K562 (cell line): ENCODE measurements around the gene F13A1. TPM values are rescaled to one million over a fixed set of nuclear protein-coding genes. Genes with fewer than 3 reads are reported as not detected.

Experiments
- ATAC-seq: fragments of 200-7000 bp; cut with Tn5 transposase; 3 replicates; pipeline ENCODE4 v1.9.1; 2020; ENCODE audit warnings: moderate library complexity
- BruUV-seq: library from RNA; stranded (reverse); fragments of 400-500 nt; replicated peaks from 2 replicates; lab custom pipeline; 2021; lab: Mats Ljungman, UMichigan
- CTCF ChIA-PET: fragments of 300-600 bp; formaldehyde crosslinking; extraction: SDS; loops from one replicate; lab custom pipeline; 2021; ENCODE audit warnings: low intra/inter-chr PET ratio; lab: Yijun Ruan, JAX
- POLR2A ChIA-PET: fragments of 300-600, 350-650 bp; sonication (Branson Sonifier 250); formaldehyde crosslinking; extraction: SDS; loops from one replicate; lab custom pipeline; 2021; ENCODE audit warnings: antibody characterized with exemption, inconsistent platforms; lab: Yijun Ruan, JAX
- DNase-seq, 4 experiments: peaks; one replicate each; pipeline versions ENCODE4 v3.0.0 to v3.0.0-alpha.2; 2011 to 2018; ENCODE audit warnings: low spot score in 3 of 4, mixed read lengths in 3 of 4; ENCODE audit errors: extremely low read depth in 1 of 4
- FAIRE-seq: peaks from 2 replicates; lab custom pipeline; 2011; peaks lifted over from hg19 to GRCh38; lab: Jason Lieb, UNC
- H2AFZ ChIP-seq: 2 replicates; pipeline ENCODE4 v1.6.0; 2011; ENCODE audit warnings: low read depth, low read length, control low read depth, inconsistent platforms
- H3K27ac ChIP-seq: fragments of 200-600 bp; 3 replicates; pipeline ENCODE4 v1.8.0; 2011; ENCODE audit warnings: low read depth, mild to moderate bottlenecking, control low read depth, inconsistent platforms, low read length, moderate library complexity, mixed read lengths; ENCODE audit errors: extremely low read depth
- H3K27me3 ChIP-seq, 2 experiments: fragments of 300-600 bp in 1 of 2; 2 replicates in 1 of 2; 3 replicates in 1 of 2; pipeline versions ENCODE4 v1.6.0 to v1.8.0; 2011; ENCODE audit warnings: inconsistent platforms in 2 of 2, low read length in 2 of 2, mild to moderate bottlenecking in 1 of 2, mixed read lengths in 1 of 2, moderate library complexity in 1 of 2; ENCODE audit not compliant: control insufficient read depth in 2 of 2, insufficient read depth in 2 of 2
- H3K36me3 ChIP-seq: fragments of 300-600 bp; 3 replicates; pipeline ENCODE4 v1.8.0; 2011; ENCODE audit warnings: mild to moderate bottlenecking, low read length, inconsistent platforms; ENCODE audit not compliant: control insufficient read depth, insufficient read depth
- H3K4me1 ChIP-seq, 2 experiments: fragments of 200-600 bp in 1 of 2; replicated peaks in 1 of 2; 2 replicates in 1 of 2; 3 replicates in 1 of 2; pipeline versions ENCODE4 v1.5.1 to v1.8.0; 2011; ENCODE audit warnings: inconsistent platforms in 2 of 2, low read length in 2 of 2, mild to moderate bottlenecking in 1 of 2, mixed read lengths in 1 of 2, moderate library complexity in 1 of 2; ENCODE audit not compliant: control insufficient read depth in 2 of 2, insufficient read depth in 2 of 2
- H3K4me2 ChIP-seq: 2 replicates; pipeline ENCODE4 v1.6.1; 2011; ENCODE audit warnings: low read length, control low read depth, inconsistent platforms, mixed read lengths; ENCODE audit not compliant: insufficient read depth
- H3K4me3 ChIP-seq: fragments of 200-600 bp; sonication (generic), shearing (Covaris generic); 2 replicates; pipeline ENCODE4 v1.5.1; 2016; ENCODE audit warnings: control low read depth, inconsistent platforms
- H3K79me2 ChIP-seq: fragments of 200-600 bp; 3 replicates; pipeline ENCODE4 v1.8.0; 2011; ENCODE audit warnings: low read length, inconsistent platforms; ENCODE audit not compliant: control insufficient read depth, insufficient read depth
- H3K9ac ChIP-seq, 2 experiments: 2 replicates each; pipeline versions ENCODE4 v1.6.0 to v1.6.1; 2011; ENCODE audit warnings: low read depth in 2 of 2, low read length in 2 of 2, control low read depth in 1 of 2, inconsistent platforms in 1 of 2, mild to moderate bottlenecking in 1 of 2, mixed read lengths in 1 of 2; ENCODE audit not compliant: insufficient read depth in 1 of 2
- H3K9me1 ChIP-seq: one replicate; pipeline ENCODE4 v1.6.0; 2011; ENCODE audit warnings: inconsistent platforms, mild to moderate bottlenecking, low read length, moderate library complexity; ENCODE audit not compliant: control insufficient read depth, insufficient read depth
- H3K9me3 ChIP-seq: replicated peaks from 2 replicates; pipeline ENCODE4 v1.5.1; 2011; ENCODE audit warnings: low read depth, low read length, inconsistent platforms; ENCODE audit not compliant: control insufficient read depth, insufficient read depth
- H4K20me1 ChIP-seq: replicated peaks from 2 replicates; pipeline ENCODE4 v1.6.1; 2011; ENCODE audit warnings: low read length, inconsistent platforms, mixed read lengths; ENCODE audit not compliant: control insufficient read depth, insufficient read depth
- ZBTB34 ChIP-seq: fragments of 250-450 bp; sonication (Bioruptor Pico); IDR thresholded peaks from 2 replicates; pipeline ENCODE4 v1.8.0; 2021; ENCODE audit warnings: mild to moderate bottlenecking, moderate library complexity
- WGBS: fragments of 100-300 bp; shearing (Covaris generic); methylation state at CpG from one replicate; pipeline ENCODE4 v1.1.6; 2016; ENCODE audit warnings: low coverage, mixed read lengths; ENCODE audit not compliant: insufficient coverage; ENCODE audit errors: missing lambda C conversion rate; 5-methylcytosine and 5-hydroxymethylcytosine counted together
- in situ Hi-C: fragments of 300-500 bp; cut with MboI; formaldehyde crosslinking; loops from 4 replicates; pipeline ENCODE4 v1.15.0; 2018; ENCODE audit warnings: inconsistent platforms, mixed read lengths
- intact Hi-C: fragments of 100-400 bp; cut with micrococcal nuclease; formaldehyde crosslinking; loops from 2 replicates; pipeline ENCODE4 v1.14.2; 2022
- polyA plus RNA-seq, 8 experiments: library from polyadenylated mRNA; depleted of rRNA in 4 of 8; stranded (reverse) in 5 of 8; unstranded in 3 of 8; fragments of >200 nt; fragmentation: Nextera tagmentation in 2 of 8; fragmentation: Illumina TruSeq in 1 of 8; extraction: Ambion mirVana in 2 of 8; extraction: Trizol in 1 of 8; gene quantifications; 2 replicates each; pipeline versions ENCODE4 v1.2.1 to v1.2.3, GENCODE V29; 2011 to 2014; ENCODE audit warnings: inconsistent platforms in 1 of 8, missing spikeins in 1 of 8
- total RNA-seq, 7 experiments: library from RNA; depleted of rRNA in 6 of 7; stranded (reverse); fragments of >200 nt in 6 of 7; fragmentation: Illumina TruSeq in 2 of 7; extraction: Trizol in 2 of 7; gene quantifications; 2 replicates each; pipeline versions ENCODE4 v1.2.1 to v1.2.3, GENCODE V29; 2011 to 2021; ENCODE audit warnings: low replicate concordance in 1 of 7
- TF ChIP-seq, protein P1 (sequence below), 3 experiments: IDR thresholded peaks in 2 of 3; conservative IDR thresholded peaks in 1 of 3; 2 replicates each; pipeline ENCODE4 v1.5.1; 2011 to 2012; ENCODE audit warnings: low read length in 3 of 3, mild to moderate bottlenecking in 3 of 3, control low read depth in 2 of 3, improper control_type of control experiment in 1 of 3, inconsistent platforms in 1 of 3, low read depth in 1 of 3, mixed read lengths in 1 of 3, moderate library complexity in 1 of 3; ENCODE audit not compliant: insufficient read depth in 2 of 3

Gene F13A1
- total and polyA plus RNA-seq, 9 of the 15 experiments (the other 6 are each of a cell fraction or from before 2014, with no cell fraction given), result 0.33 TPM; not detected in 8

GRCh38 chr6:6220718-6221117 is 99.7 kb downstream of the F13A1 start:
- POLR2A ChIA-PET, result no interaction called here
- in situ Hi-C loops (no loop called here), intact Hi-C loops (loop anchor here (10.0 kb wide), 3 partner anchors 274 to 746 kb away; no protein-coding TSS in a partner anchor)
- no peak for FAIRE-seq
- no peak for ATAC-seq
- no peaks in the 10 kb centered on the region for H3K36me3 ChIP-seq
- H3K4me1 ChIP-seq, result no peaks in the 10 kb centered on the region; a peak in 1 of 5 replicates
- H4K20me1 ChIP-seq, result no peaks in the 10 kb centered on the region; the same call in 1 of the 2 replicates
- H3K9me3 ChIP-seq, result no peaks in the 10 kb centered on the region
- H3K79me2 ChIP-seq, result no peaks in the 10 kb centered on the region
- 2% methylated on average over 2 of the region's 2 CpGs for WGBS
- no peak overlapping the region for H3K27ac ChIP-seq
- TF ChIP-seq ZBTB34, result no peak
- TF ChIP-seq, protein P1, sequence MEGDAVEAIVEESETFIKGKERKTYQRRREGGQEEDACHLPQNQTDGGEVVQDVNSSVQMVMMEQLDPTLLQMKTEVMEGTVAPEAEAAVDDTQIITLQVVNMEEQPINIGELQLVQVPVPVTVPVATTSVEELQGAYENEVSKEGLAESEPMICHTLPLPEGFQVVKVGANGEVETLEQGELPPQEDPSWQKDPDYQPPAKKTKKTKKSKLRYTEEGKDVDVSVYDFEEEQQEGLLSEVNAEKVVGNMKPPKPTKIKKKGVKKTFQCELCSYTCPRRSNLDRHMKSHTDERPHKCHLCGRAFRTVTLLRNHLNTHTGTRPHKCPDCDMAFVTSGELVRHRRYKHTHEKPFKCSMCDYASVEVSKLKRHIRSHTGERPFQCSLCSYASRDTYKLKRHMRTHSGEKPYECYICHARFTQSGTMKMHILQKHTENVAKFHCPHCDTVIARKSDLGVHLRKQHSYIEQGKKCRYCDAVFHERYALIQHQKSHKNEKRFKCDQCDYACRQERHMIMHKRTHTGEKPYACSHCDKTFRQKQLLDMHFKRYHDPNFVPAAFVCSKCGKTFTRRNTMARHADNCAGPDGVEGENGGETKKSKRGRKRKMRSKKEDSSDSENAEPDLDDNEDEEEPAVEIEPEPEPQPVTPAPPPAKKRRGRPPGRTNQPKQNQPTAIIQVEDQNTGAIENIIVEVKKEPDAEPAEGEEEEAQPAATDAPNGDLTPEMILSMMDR (IDR thresholded peaks at IDR 0.05 in 2 of 3, conservative IDR thresholded peaks at IDR 0.05 in 1 of 3; ENCODE audit: insufficient read depth in 2 of 3, low read depth in 1 of 3, low read length in 3 of 3), result peak in 1 of 3 experiments; percentile 30; a peak in 1 of 6 replicates
- no peak overlapping the region for H3K4me3 ChIP-seq
- no peak overlapping the region for H3K4me2 ChIP-seq
- no TSS peak for BruUV-seq
- no peak overlapping the region for H2AFZ ChIP-seq
- no peaks in the 10 kb centered on the region; a peak in 1 of 5 replicates for H3K27me3 ChIP-seq
- H3K9me1 ChIP-seq, result no peaks in the 10 kb centered on the region
- no peak for DNase-seq
- H3K9ac ChIP-seq, result no peak overlapping the region
- CTCF ChIA-PET, result no interaction called here
